ENCODE data around the gene ARID3A.
A peak's percentile ranks its signal among the peaks of the same experiment; 100 is the strongest.

Gene ARID3A

DNA sequence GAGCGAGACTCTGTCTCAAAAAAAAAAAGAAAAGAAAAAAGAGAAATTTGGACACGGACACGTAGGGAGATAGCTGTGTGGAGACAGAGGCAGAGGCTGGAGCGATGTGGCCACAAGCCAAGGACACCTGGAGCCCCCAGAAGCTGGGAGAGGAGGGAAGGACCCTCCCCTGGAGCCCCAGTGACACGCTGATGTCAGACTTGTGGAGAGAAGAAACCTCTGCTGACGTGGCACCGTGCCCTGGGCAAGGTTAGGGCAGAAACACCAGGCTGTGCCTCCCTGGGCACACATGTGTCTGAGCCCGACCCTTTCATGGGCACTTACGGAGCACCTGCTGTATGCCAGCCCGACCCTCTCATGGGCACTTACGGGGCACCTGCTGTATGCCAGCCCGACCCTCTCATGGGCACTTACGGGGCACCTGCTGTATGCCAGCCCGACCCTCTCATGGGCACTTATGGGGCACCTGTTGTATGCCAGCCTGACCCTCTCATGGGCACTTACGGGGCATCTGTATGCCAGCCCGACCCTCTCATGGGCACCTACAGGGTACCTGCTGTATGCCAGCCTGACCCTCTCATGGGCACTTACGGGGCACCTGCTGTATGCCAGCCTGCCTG is 17.8 kb downstream of the ARID3A start:
- Mint-ChIP-seq H3K27me3 (peaks cover 23% of the 10 kb centered on the region), H3K4me3 (no peak overlapping the region), H3K27ac (peak overlapping the region in 1 of 2 donors; percentile 60), H3K9me3 (no peaks in the 10 kb centered on the region), H3K4me1 (peaks cover 23% of the 10 kb centered on the region)
- no peak for DNase-seq
- ATAC-seq = no peak

DNA sequence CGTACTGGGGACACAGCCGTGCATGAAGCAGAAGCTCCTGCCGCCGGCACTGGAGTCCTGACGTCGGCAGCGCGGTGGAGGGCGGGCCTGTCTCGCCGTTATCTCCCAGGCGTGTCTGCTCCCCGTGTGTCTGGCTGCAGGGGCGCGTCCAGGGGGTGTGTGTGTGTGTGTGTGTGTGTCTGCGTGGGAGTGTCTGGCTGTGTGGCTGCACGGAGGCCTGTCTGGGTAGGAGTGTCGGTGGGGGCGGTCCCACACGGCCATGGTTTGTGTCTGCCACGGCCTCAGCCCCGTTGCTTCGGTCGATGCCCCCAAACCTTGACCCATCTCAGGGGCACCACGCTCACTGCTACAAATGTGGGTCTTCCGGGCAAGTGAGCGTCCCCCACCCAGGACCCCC is 18.3 kb downstream of the ARID3A start:
- Mint-ChIP-seq H3K4me1 (peaks cover 23% of the 10 kb centered on the region), H3K27ac (no peak overlapping the region)
- DNase-seq = no peak

DNA sequence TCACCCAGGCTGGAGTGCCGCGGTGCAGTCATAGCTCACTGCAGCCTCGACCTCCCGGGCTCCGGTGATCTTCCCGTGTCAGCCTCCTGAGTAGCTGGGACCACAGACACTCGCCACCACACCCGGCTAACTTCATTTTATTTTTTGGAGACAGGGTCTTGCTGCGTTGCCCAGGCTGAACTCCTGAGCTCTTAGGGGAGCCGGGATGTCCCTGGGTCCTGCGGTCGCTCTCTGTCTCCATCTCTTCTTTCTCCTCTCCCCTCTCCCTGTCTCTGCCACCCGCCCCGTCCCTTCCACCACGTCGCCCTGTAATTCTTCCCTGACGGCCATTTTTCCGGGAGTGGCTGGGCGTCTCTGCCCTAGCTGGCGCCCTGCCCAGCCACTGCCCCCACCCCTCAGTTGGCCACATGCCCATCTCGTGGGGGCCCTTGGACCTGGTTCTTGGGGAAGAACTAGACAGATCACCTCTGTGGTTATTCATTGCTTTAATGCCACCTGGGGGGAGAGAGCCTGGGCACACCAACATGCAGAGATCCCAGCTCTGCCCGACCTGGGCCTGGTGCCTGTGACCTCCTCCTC is 18.9 kb downstream of the ARID3A start:
- H3K4me1 Mint-ChIP-seq = peaks cover 17% of the 10 kb centered on the region
- H3K27ac Mint-ChIP-seq = no peak overlapping the region
- H3K27me3 Mint-ChIP-seq = peaks cover 17% of the 10 kb centered on the region
- DNase-seq = no peak
- H3K4me3 Mint-ChIP-seq = no peak overlapping the region
- no peak for ATAC-seq
- no peaks in the 10 kb centered on the region for H3K9me3 Mint-ChIP-seq

More for the DNA sequence above, 18.3 kb downstream of the ARID3A start:
- Mint-ChIP-seq H3K9me3 (no peaks in the 10 kb centered on the region), H3K4me3 (no peak overlapping the region), H3K27me3 (peaks cover 22% of the 10 kb centered on the region)
- no peak for ATAC-seq

DNA sequence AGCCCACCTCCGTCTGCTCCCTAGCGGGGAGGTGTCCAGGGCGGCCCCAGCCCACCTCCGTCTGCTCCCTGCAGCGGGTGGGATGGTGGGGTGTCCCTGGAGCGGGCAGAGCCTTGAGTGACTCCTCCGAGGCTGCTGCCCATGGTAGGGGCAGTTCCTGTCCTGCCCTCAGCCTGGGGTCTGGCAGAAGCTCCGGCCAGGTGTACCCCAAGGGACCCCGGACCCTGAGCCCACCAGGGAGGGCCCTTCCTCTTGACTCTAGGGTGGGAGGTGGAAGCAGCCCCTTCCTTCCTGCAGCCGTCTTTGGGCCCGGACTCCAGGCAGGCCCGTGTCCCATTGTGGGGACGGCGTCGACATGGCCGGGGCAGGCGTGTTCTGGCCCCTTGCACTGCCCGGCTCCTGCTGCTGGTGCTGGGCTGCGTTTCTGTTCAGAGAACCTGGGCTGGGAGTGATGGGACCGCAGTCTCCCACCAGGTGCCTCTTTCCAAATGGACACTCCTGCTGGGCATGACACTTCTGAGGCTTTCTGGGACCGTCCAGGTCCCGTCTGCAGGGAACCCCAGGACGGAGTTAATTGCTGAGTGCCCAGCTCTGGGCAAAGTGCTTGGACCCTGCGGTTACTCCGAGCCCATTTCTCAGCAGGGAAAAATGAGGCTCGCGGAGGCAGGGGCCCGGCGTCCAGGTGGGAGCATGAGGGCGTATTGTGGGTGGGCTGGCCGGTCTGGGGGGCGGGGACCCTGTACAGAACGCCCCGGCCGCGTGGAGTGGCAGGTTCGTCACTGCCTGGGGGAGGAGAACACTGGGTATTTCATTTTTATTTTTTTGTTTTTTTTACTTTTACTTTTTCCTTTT is 19.8 kb downstream of the ARID3A start:
- no peak overlapping the region for H3K4me3 Mint-ChIP-seq
- H3K27ac Mint-ChIP-seq = peak overlapping the region in 1 of 2 donors; percentile 63
- peaks cover 8% of the 10 kb centered on the region for H3K4me1 Mint-ChIP-seq
- DNase-seq = no peak
- no peaks in the 10 kb centered on the region for H3K9me3 Mint-ChIP-seq
- ATAC-seq = no peak
- peaks cover 9% of the 10 kb centered on the region for H3K27me3 Mint-ChIP-seq

DNA sequence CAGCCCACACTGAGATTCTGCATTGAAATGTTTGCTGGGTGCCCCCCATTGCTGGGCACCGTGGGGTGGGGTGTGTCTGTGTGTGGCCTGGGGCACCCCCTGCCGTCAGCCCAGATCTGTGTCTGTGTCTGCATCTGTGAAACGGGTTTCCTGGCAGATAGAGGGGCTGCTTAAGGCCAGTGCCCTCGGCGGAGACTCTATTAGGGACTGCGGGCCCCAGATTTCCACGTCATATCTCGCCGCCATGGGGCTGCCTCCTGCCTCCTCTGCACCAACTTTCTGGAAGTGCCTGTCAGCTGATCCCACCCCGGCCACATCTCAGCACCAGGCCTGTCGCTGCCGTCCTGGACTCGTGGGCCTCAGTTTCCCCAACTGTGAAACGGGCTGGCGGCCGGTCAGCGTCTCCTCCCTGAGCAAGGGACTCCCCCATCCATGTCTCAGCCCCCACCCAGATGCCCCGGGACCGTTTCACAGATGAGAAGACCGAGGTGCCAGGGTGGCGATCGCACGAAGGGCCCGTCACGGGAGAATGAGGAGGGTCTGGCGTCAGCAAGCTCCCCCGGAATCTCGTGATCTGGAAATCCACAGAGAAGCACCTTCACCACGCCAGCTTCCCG is 21.4 kb downstream of the ARID3A start:
- DNase-seq (no peak), ATAC-seq (no peak)
- Mint-ChIP-seq H3K4me3 (no peak overlapping the region), H3K4me1 (no peaks in the 10 kb centered on the region), H3K27me3 (no peaks in the 10 kb centered on the region), H3K27ac (no peak overlapping the region), H3K9me3 (no peaks in the 10 kb centered on the region)

DNA sequence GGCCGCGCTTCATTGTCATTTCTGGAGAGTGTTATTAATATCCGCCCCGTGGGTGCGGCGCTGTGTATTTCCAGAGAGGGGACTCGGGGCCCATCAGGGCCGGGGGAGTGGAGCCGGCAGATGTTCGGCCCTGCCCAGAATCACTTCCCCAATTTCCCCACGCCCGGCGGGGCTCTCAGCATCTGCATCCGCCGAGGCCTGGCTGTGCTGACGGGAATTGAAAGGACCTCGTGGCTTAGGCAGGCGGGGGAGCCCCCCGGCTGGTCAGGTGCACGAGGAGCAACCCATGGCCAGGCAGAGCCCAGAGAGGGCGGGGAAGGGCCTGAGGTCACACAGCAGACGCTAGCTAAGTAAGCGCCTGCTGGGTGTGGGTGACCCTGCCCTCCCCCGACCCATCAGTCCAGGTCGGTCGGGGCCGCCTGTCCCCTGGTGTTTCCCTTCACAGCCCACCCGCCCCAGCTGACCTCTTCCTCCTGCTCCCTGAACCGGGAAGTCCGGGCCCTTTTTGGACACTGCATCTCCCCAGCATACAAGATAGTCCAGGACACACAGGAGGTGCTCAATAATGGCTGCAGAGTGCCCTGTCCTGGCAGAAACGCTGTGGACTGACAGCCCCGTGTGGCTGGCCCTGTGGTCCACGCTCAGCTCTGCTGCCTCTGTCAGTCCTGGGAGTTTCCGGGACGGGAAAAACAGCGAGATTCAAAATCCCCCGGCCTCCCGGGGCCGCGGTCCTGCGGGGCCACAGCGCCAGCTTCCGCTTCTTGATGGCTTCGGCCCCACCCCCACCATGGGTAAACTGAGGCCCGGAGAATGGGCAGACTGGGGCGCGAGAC is 22.1 kb downstream of the ARID3A start:
- DNase-seq (no peak), ATAC-seq (no peak)

GRCh38 chr19:948842-949496 is 23.1 kb downstream of the ARID3A start:
- Mint-ChIP-seq H3K4me3 (no peak overlapping the region), H3K27ac (no peak overlapping the region), H3K4me1 (peaks cover 13% of the 10 kb centered on the region), H3K27me3 (no peaks in the 10 kb centered on the region), H3K9me3 (no peaks in the 10 kb centered on the region)
- DNase-seq = no peak
- ATAC-seq = no peak

More for the DNA sequence above, 22.1 kb downstream of the ARID3A start:
- peaks cover 2% of the 10 kb centered on the region for H3K4me1 Mint-ChIP-seq
- no peak overlapping the region for H3K27ac Mint-ChIP-seq
- H3K27me3 Mint-ChIP-seq = no peaks in the 10 kb centered on the region
- H3K4me3 Mint-ChIP-seq = no peak overlapping the region
- no peaks in the 10 kb centered on the region for H3K9me3 Mint-ChIP-seq

DNA sequence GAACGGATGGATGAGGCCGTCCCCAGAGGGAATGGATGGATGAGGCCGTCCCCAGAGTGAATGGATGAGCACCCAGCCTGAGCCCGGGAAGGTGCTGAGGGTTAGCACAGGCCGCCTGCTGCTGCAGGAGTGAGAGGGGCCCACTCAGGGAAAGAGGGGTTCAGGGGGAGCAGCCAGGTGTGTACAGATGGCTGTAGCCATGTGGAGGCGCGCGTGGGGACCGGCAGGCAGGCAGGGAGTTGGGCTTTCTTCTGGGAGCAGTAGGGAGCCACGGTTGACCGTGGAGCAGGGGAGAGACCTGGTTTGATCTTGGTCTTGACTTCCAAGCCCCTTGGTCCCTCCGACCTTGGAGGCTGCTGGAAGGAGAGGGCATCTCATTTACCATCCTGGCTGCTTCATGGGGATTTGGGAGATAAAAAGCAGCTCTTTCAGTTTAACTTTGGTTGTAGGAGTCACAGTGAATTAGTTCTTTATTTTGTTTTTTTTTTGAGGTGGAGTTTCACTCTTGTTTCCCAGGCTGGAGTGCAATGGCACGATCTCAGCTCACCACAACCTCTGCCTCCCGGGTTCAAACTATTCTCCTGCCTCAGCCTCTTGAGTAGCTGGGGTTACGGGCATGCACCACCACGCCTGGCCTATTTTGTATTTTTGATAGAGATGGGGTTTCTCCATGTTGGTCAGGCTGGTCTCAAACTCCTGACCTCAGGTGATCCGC is 24.7 kb downstream of the ARID3A start:
- H3K4me3 Mint-ChIP-seq = no peak overlapping the region
- H3K4me1 Mint-ChIP-seq = peaks cover 20% of the 10 kb centered on the region
- no peak overlapping the region for H3K27ac Mint-ChIP-seq
- H3K27me3 Mint-ChIP-seq = no peaks in the 10 kb centered on the region
- ATAC-seq = no peak
- DNase-seq = no peak
- no peaks in the 10 kb centered on the region for H3K9me3 Mint-ChIP-seq

DNA sequence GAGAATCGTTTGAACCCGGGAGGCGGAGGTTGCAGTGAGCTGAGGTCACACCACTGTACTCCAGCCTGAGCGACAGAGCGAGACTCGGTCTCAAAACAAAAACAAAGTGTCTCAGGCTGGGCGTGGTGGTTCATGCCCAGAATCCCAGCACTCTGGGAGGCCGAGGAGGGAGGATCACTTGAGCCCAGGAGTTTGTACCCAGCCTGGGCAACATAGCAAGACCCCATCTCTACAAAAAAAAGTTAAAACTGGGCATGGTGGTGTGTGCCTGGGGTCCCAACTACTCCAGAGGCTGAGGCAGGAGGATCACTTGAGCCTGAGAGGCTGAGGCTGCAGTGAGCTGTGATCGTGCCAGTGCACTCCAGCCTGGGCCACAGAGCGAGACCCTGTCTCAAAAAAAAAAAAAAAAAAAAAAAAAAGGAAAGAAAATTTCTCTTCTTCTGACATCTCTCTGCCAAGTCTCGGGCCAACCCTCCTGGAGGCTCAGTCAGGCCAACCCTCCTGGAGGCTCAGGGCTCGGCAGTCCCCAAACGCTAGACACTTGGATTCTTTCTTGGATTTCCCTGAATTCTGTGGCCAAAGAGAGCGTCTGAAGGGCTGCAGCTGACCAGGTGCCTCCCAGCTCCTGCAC is 26.3 kb downstream of the ARID3A start:
- Mint-ChIP-seq H3K27me3 (no peaks in the 10 kb centered on the region), H3K27ac (no peak overlapping the region), H3K9me3 (no peaks in the 10 kb centered on the region), H3K4me3 (no peak overlapping the region), H3K4me1 (peaks cover 20% of the 10 kb centered on the region)
- DNase-seq (no peak), ATAC-seq (no peak)

DNA sequence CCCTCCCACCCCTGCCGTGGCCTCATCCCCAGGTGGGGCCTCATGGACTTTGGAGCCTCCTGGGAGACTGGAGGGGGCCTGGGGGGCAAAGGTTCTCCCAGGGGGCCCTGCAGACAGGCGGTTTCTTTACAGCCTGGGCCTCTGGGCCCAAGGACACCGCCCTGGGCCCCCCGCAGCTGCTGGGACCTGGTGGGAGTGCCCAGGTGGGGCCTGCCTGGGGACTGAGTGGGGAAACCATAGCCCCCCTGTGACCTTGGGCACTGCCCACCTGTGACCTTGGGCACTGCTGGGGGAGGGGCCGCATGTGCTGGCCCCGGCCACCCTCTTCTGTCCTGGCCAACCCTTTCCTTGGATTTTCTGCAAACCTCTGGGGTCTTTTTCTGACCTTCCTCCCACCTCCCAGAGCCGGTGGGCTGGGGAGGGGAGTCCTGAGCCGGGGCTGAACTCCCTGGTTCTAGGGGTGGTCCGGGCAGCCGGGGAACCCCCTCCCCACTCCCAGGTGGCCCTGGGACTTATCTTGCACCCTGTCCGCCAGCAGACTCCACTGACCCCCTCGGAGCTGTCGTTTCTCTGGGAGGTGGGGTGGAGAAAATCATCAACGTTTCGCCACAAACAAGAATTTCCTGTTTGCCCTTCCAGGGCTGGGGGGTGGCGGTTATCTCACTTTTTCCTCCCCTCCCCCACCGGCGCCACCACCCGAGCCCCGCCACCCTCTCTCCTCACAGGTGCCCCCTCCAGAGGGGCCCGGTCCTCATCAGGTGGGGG is 27.0 kb downstream of the ARID3A start:
- no peaks in the 10 kb centered on the region for H3K27me3 Mint-ChIP-seq
- H3K4me3 Mint-ChIP-seq = no peak overlapping the region
- H3K4me1 Mint-ChIP-seq = peaks cover 20% of the 10 kb centered on the region
- ATAC-seq (peak; percentile 37), DNase-seq (no peak)
- no peaks in the 10 kb centered on the region for H3K9me3 Mint-ChIP-seq
- H3K27ac Mint-ChIP-seq = peak overlapping the region in 1 of 2 donors; percentile 40

DNA sequence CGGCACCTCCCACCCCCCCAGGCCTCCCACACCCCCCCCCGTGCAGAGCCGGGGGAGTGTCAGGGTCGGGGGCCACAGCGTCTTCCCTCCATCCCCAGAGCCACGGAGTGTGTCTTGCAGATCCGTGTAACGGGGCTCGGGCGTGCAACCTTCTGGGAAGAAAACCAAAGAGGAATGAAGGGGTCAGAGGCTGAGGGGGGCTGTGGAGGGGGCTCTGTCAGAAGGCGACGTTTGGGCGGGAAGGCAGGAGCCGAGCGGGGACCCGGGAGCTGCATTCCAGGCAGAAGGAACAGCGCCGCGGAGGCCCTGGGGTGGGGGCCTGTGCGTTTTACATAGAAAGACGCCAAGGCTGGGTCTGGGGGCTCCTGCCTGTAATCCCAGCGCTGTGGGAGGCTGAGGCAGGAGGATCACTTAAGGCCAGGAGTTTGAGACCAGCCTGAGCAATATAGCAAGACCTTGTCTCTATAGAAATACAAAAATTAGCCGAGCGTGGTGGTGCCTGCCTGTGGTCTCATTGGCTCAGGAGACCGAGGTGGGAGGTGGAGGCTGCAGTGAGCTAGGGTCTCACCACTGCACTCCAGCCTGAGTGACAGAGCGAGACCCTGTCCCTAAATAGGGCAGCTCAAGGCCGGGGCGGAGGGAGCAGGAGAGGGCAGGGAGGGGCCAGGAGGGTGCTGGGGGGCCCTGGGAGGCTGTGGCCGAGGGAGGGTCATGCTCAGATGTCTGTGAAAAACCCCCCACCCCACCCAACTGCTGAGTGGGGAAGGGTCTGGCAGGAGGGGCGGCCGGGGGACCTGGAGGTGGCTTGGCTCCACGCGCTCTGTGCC is 27.8 kb downstream of the ARID3A start:
- Mint-ChIP-seq H3K27me3 (no peaks in the 10 kb centered on the region), H3K4me1 (peaks cover 21% of the 10 kb centered on the region), H3K9me3 (no peaks in the 10 kb centered on the region), H3K4me3 (no peak overlapping the region), H3K27ac (no peak overlapping the region)
- DNase-seq (no peak), ATAC-seq (no peak)

GRCh38 chr19:954272-954671 is 28.4 kb downstream of the ARID3A start:
- DNase-seq (no peak), ATAC-seq (no peak)
- H3K27me3 Mint-ChIP-seq = no peaks in the 10 kb centered on the region
- peaks cover 25% of the 10 kb centered on the region for H3K4me1 Mint-ChIP-seq
- no peak overlapping the region for H3K27ac Mint-ChIP-seq
- H3K4me3 Mint-ChIP-seq = no peak overlapping the region
- no peaks in the 10 kb centered on the region for H3K9me3 Mint-ChIP-seq
